VCaP (cell line): ENCODE data around the gene PSMB5.

ENCODE experiments used
- H3K27ac ChIP-seq: fragments of 450-650 bp; 2 replicates; pipeline ENCODE4 v1.5.1; 2017
- CTCF ChIP-seq: fragments of 450-650 bp; conservative IDR thresholded peaks from 2 replicates; pipeline ENCODE4 v1.5.1; 2017; ENCODE audit warnings: mild to moderate bottlenecking, moderate library complexity

PSMB5 gene

GRCh38 chr14:23040100-23040499, 5.4 kb upstream of the PSMB5 start:
- no peak overlapping the region for H3K27ac ChIP-seq
- no peak for TF ChIP-seq CTCF

GRCh38 chr14:23035303-23036144, 824 bp upstream of the PSMB5 start:
- no peak for TF ChIP-seq CTCF
- peak overlapping the region; percentile 92 for H3K27ac ChIP-seq

GRCh38 chr14:23033801-23034497, 751 bp downstream of the PSMB5 start:
- H3K27ac ChIP-seq = peak overlapping the region; percentile 92
- TF ChIP-seq CTCF = no peak

GRCh38 chr14:23033251-23033727, 1.4 kb downstream of the PSMB5 start:
- H3K27ac ChIP-seq = peak overlapping the region; percentile 92; the same call in 1 of the 2 replicates
- TF ChIP-seq CTCF = no peak

- no peak for TF ChIP-seq CTCF
- H3K27ac ChIP-seq = no peak overlapping the region
Measured at GRCh38 chr14:23030936-23031335, 3.8 kb downstream of the PSMB5 start.

- no peak overlapping the region for H3K27ac ChIP-seq
- TF ChIP-seq CTCF = no peak
Measured at GRCh38 chr14:23028799-23029198, 5.9 kb downstream of the PSMB5 start.

GRCh38 chr14:23025151-23025814, 9.4 kb downstream of the PSMB5 start:
- H3K27ac ChIP-seq = no peak overlapping the region
- no peak for TF ChIP-seq CTCF
